PC-3 (cell line): ENCODE results near the gene TTC5. TPM values are rescaled to one million over a fixed set of nuclear protein-coding genes. Genes with fewer than 3 reads are reported as not detected.
A peak's percentile ranks its signal among the peaks of the same experiment; 100 is the strongest.
"Not testable (repeated sequence)": the region's sequence is repeated elsewhere in the genome, so short reads cannot be mapped to it uniquely, and the experiment has no call there.

ENCODE experiments used
- ATAC-seq: fragments of 200-7000 bp; cut with Tn5 transposase; 2 replicates; pipeline ENCODE4 v1.9.1; 2020; ENCODE audit warnings: mild to moderate bottlenecking, moderate library complexity
- BruUV-seq: library from RNA; stranded (reverse); fragments of 400-500 nt; replicated peaks from 2 replicates; lab custom pipeline; 2021; lab: Mats Ljungman, UMichigan
- CTCF ChIA-PET: fragments of 300-600 bp; sonication (Branson Sonifier 250); formaldehyde crosslinking; loops from one replicate; lab custom pipeline; 2022; ENCODE audit warnings: antibody characterized with exemption; lab: Charles Lee
- POLR2A ChIA-PET: fragments of 300-600 bp; sonication (Branson Sonifier 250); formaldehyde crosslinking; loops from one replicate; lab custom pipeline; 2022; ENCODE audit warnings: antibody characterized with exemption; ENCODE audit not compliant: unreplicated experiment; lab: Charles Lee
- DNase-seq: peaks from one replicate; pipeline ENCODE4 v3.0.0-alpha.2; 2015
- H2AFZ ChIP-seq: fragments of 300-600 bp; sonication (generic); 2 replicates; pipeline ENCODE4 v1.6.0; 2016; ENCODE audit warnings: antibody characterized with exemption, low read length
- H3F3A ChIP-seq: fragments of 300-600 bp; sonication (generic); one replicate; pipeline ENCODE4 v1.6.0; 2017; ENCODE audit warnings: antibody characterized with exemption, low read length, control low read depth, mild to moderate bottlenecking; ENCODE audit not compliant: unreplicated experiment
- H3K27ac ChIP-seq: fragments of 300-600 bp; sonication (generic); 2 replicates; pipeline ENCODE4 v1.5.1; 2016; ENCODE audit warnings: mild to moderate bottlenecking, low read length
- H3K27me3 ChIP-seq: fragments of 300-600 bp; sonication (generic); 2 replicates; pipeline ENCODE4 v1.6.1; 2016; ENCODE audit warnings: low read length, mixed read lengths
- H3K36me3 ChIP-seq: fragments of 300-600 bp; sonication (generic); 2 replicates; pipeline ENCODE4 v1.6.1; 2016; ENCODE audit warnings: low read depth, mixed run types, low read length, mixed read lengths
- H3K4me1 ChIP-seq: fragments of 300-600 bp; sonication (generic); 2 replicates; pipeline ENCODE4 v1.5.1; 2016; ENCODE audit warnings: low read length; ENCODE audit not compliant: insufficient read depth
- H3K4me2 ChIP-seq: fragments of 300-600 bp; sonication (generic); 2 replicates; pipeline ENCODE4 v1.6.0; 2016; ENCODE audit warnings: low read length
- H3K4me3 ChIP-seq: fragments of 300-600 bp; sonication (generic); 2 replicates; pipeline ENCODE4 v1.5.1; 2016; ENCODE audit warnings: mild to moderate bottlenecking, low read length, mixed read lengths
- H3K79me2 ChIP-seq: fragments of 300-600 bp; sonication (generic); 2 replicates; pipeline ENCODE4 v1.6.1; 2017; ENCODE audit warnings: low read length, mixed read lengths
- H3K9ac ChIP-seq: fragments of 300-600 bp; sonication (generic); 2 replicates; pipeline ENCODE4 v1.6.0; 2016; ENCODE audit warnings: mild to moderate bottlenecking, low read length
- H3K9me2 ChIP-seq: fragments of 300-600 bp; sonication (generic); replicated peaks from 2 replicates; pipeline ENCODE4 v1.6.1; 2016; ENCODE audit warnings: mixed run types, low read length, mixed read lengths
- H3K9me3 ChIP-seq: fragments of 300-600 bp; sonication (generic); 2 replicates; pipeline ENCODE4 v1.6.1; 2016; ENCODE audit warnings: low read length, mixed read lengths
- H4K20me1 ChIP-seq: fragments of 300-600 bp; sonication (generic); 2 replicates; pipeline ENCODE4 v1.6.1; 2016; ENCODE audit warnings: low read length, mixed read lengths
- EZH2 ChIP-seq: fragments of 300-600 bp; sonication (generic); IDR thresholded peaks from one replicate; pipeline ENCODE4 v1.6.1; 2017; ENCODE audit warnings: antibody characterized with exemption, mild to moderate bottlenecking, low read length; ENCODE audit not compliant: unreplicated experiment
- EZH2phosphoT487 ChIP-seq: fragments of 300-600 bp; sonication (generic); IDR thresholded peaks from 2 replicates; pipeline ENCODE4 v1.6.1; 2018; ENCODE audit warnings: mild to moderate bottlenecking, antibody characterized with exemption, low read length, borderline replicate concordance
- intact Hi-C: fragments of 100-400 bp; cut with micrococcal nuclease; formaldehyde crosslinking; loops from 2 replicates; pipeline ENCODE4 v1.9.0; 2023
- total RNA-seq: library from RNA; depleted of rRNA; stranded (reverse); fragments of >200 nt; gene quantifications from 2 replicates; pipeline ENCODE4 v1.2.3, GENCODE V29; 2014
- TF ChIP-seq, protein P1 (sequence below): fragments of 300-600 bp; sonication (generic); conservative IDR thresholded peaks from 2 replicates; pipeline ENCODE4 v1.5.1; 2017; ENCODE audit warnings: antibody characterized with exemption, low read depth, mild to moderate bottlenecking, low read length

Gene TTC5
- total RNA-seq, 1 experiment from 2014 or later: 9.8 TPM

DNA sequence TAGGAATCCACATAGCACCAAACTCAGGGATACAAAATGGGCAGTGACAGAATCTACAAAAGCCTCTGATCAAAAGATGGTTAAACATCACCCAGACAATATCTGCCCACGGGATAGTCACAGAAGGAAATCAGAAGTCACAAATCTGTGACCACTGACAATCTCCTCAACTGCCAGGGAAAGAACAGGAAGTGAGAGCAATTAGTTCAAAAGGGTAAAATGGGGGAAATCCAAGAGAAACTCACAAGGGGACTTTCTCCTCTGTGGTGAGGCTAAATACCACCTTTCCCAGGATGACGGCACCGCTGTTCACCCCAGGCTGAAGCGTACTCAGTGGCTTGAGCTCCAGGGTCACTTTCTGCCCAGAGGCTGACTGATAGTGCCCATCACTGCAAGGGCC lies 10.7 kb downstream of the TTC5 start:
- intact Hi-C loops: no loop called here
- BruUV-seq: no TSS peak
- TF ChIP-seq EZH2 (no peak), EZH2phosphoT487 (no peak)
- TF ChIP-seq, protein P1, sequence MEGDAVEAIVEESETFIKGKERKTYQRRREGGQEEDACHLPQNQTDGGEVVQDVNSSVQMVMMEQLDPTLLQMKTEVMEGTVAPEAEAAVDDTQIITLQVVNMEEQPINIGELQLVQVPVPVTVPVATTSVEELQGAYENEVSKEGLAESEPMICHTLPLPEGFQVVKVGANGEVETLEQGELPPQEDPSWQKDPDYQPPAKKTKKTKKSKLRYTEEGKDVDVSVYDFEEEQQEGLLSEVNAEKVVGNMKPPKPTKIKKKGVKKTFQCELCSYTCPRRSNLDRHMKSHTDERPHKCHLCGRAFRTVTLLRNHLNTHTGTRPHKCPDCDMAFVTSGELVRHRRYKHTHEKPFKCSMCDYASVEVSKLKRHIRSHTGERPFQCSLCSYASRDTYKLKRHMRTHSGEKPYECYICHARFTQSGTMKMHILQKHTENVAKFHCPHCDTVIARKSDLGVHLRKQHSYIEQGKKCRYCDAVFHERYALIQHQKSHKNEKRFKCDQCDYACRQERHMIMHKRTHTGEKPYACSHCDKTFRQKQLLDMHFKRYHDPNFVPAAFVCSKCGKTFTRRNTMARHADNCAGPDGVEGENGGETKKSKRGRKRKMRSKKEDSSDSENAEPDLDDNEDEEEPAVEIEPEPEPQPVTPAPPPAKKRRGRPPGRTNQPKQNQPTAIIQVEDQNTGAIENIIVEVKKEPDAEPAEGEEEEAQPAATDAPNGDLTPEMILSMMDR: no peak
- peak overlapping the region; percentile 86 for H3K27ac ChIP-seq
- H3K4me2 ChIP-seq: peak overlapping the region; percentile 72
- H3K27me3 ChIP-seq: no peaks in the 10 kb centered on the region
- peaks cover 19% of the 10 kb centered on the region for H3F3A ChIP-seq
- H4K20me1 ChIP-seq: 0 out of 2 replicates have a peak, but pooled peaks cover 3% of the 10 kb centered on the region
- H3K9me3 ChIP-seq: no peaks in the 10 kb centered on the region
- no peaks in the 10 kb centered on the region for H3K79me2 ChIP-seq
- no peak overlapping the region for H2AFZ ChIP-seq
- peaks cover 30% of the 10 kb centered on the region for H3K4me1 ChIP-seq
- H3K4me3 ChIP-seq: peak overlapping the region; percentile 25; the same call in 1 of the 2 replicates
- ChIA-PET POLR2A (no interaction called here), CTCF (no interaction called here)
- peaks cover 48% of the 10 kb centered on the region for H3K36me3 ChIP-seq
- H3K9ac ChIP-seq: peak overlapping the region; percentile 35
- DNase-seq: peak; percentile 40
- peak; percentile 59 for ATAC-seq
- no peaks in the 10 kb centered on the region for H3K9me2 ChIP-seq

DNA sequence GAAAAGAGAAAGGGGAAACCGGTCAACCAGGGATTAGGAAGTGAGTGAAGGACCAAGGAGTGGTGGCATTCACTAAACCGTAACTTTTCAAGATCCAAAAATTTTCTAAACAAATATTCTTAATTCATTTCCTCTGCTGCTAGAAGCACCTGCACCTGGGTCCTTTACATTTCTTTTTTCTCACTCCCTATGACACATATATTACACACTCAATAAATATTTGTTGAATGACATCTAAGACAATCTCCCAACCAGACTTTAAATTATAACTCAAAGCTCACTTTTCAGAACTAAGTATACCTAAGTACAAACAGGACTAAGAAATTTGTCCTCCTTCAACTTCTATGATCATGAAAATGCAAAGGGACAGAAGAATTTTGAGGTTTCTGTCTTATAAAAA lies 11.1 kb downstream of the TTC5 start:
- Histone ChIP-seq H3K4me2 (peak overlapping the region; percentile 72), H3K4me1 (peaks cover 30% of the 10 kb centered on the region), H3K4me3 (peak overlapping the region; percentile 25; the same call in 1 of the 2 replicates), H3F3A (peaks cover 19% of the 10 kb centered on the region), H3K9ac (peak overlapping the region; percentile 35), H3K79me2 (no peaks in the 10 kb centered on the region), H3K9me2 (no peaks in the 10 kb centered on the region), H3K27ac (peak overlapping the region; percentile 86), H2AFZ (no peak overlapping the region), H3K36me3 (peaks cover 51% of the 10 kb centered on the region), H4K20me1 (0 out of 2 replicates have a peak, but pooled peaks cover 3% of the 10 kb centered on the region), H3K9me3 (no peaks in the 10 kb centered on the region), H3K27me3 (no peaks in the 10 kb centered on the region)
- peak; percentile 98 for ATAC-seq
- CTCF ChIA-PET: interaction anchor here (0.5 kb wide), 1 partner anchor 196 kb away, joined by 3 read pairs; no protein-coding TSS in a partner anchor
- intact Hi-C loops: no loop called here
- DNase-seq: peak; percentile 83
- POLR2A ChIA-PET: no interaction called here
- TF ChIP-seq, protein P1: no peak
- TF ChIP-seq EZH2 (no peak), EZH2phosphoT487 (no peak)
- no TSS peak for BruUV-seq

DNA sequence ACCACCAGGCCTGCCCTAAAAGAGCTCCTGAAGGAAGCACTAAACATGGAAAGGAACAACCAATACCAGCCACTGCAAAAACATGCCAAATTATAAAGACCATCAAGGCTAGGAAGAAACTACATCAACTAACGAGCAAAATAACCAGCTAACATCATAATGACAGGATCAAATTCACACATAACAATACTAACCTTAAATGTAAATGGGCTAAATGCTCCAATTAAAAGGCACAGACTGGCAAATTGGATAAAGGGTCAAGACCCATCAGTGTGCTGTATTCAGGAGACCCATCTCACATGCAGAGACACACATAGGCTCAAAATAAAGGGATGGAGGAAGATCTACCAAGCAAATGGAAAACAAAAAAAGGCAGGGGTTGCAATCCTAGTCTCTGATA lies 23.8 kb downstream of the TTC5 start:
- H3F3A ChIP-seq, POLR2A ChIA-PET, H3K9me3 ChIP-seq, DNase-seq, H2AFZ ChIP-seq, intact Hi-C loops, H4K20me1 ChIP-seq, ATAC-seq, H3K4me3 ChIP-seq, H3K27me3 ChIP-seq, H3K36me3 ChIP-seq, H3K9ac ChIP-seq, H3K4me1 ChIP-seq, H3K79me2 ChIP-seq, H3K9me2 ChIP-seq, BruUV-seq, H3K4me2 ChIP-seq, H3K27ac ChIP-seq, CTCF ChIA-PET: not testable (repeated sequence)

DNA sequence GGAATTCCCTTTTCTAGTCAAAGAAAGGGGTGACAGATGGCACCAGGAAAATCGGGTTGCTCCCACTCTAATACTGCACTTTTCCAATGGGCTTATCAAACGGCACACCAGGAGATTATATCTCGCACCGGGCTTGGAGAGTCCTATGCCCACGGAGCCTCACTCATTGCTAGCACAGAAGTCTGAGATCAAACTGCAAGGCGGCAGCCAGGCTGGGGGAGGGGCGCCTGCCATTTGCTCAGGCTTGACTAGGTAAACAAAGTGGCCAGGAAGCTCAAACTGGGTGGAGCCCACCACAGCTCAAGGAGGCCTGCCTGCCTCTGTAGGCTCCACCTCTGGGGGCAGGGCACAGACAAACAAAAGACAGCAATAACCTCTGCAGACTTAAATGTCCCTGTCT lies 25.5 kb downstream of the TTC5 start:
- H3K9me2 ChIP-seq, BruUV-seq, CTCF ChIA-PET, ATAC-seq, H3K4me2 ChIP-seq, DNase-seq, H3F3A ChIP-seq, intact Hi-C loops, H3K27ac ChIP-seq, POLR2A ChIA-PET, H3K27me3 ChIP-seq, H3K79me2 ChIP-seq, H3K4me1 ChIP-seq, H3K36me3 ChIP-seq, H2AFZ ChIP-seq, H3K4me3 ChIP-seq, H4K20me1 ChIP-seq, H3K9me3 ChIP-seq, H3K9ac ChIP-seq: not testable (repeated sequence)
